Measurements from ENCODE around the gene VPS41.

GRCh38 chr7:38881947-38882684, 26.9 kb downstream of the VPS41 start:
- TF ChIP-seq CTCF (IDR thresholded peaks at IDR 0.05), result no peak
- TF ChIP-seq POLR2A (IDR thresholded peaks at IDR 0.05), result no peak

All from Peyer's patch (tissue), 4 donors.